Kidney (tissue), 14 donors: ENCODE results near the gene FBLN2. TPM values are rescaled to one million over a fixed set of nuclear protein-coding genes. Genes with fewer than 3 reads are reported as not detected.

Experiments used
- DNase-seq, 5 donors: peaks; one replicate each; pipeline ENCODE4 v3.0.0-alpha.2; 2013 to 2020
- FAIRE-seq: peaks from 2 replicates; lab custom pipeline; 2012; peaks lifted over from hg19 to GRCh38; lab: Jason Lieb, UNC
- H3K27ac ChIP-seq, 2 donors: one replicate each; pipeline ENCODE4 v1.7.0; 2013; ENCODE audit warnings: low read depth in 2 of 2, low read length in 2 of 2, inconsistent platforms in 1 of 2
- H3K27me3 ChIP-seq: one replicate; pipeline ENCODE4 v1.7.1; 2013; ENCODE audit warnings: low read length, inconsistent platforms; ENCODE audit not compliant: control insufficient read depth, insufficient read depth
- H3K36me3 ChIP-seq, 3 donors: one replicate each; pipeline versions ENCODE4 v1.7.0 to v1.7.1; 2013; ENCODE audit warnings: low read length in 3 of 3, control low read depth in 1 of 3, inconsistent platforms in 1 of 3; ENCODE audit not compliant: insufficient read depth in 3 of 3, control insufficient read depth in 2 of 3
- H3K4me1 ChIP-seq, 3 donors: one replicate each; pipeline versions ENCODE4 v1.7.0 to v1.7.1; 2013; ENCODE audit warnings: low read length in 3 of 3, inconsistent platforms in 1 of 3, low read depth in 1 of 3; ENCODE audit not compliant: control insufficient read depth in 2 of 3, insufficient read depth in 2 of 3
- H3K4me3 ChIP-seq, 3 donors: one replicate each; pipeline versions ENCODE4 v1.7.0 to v1.8.1; 2013; ENCODE audit warnings: low read length in 3 of 3, control low read depth in 1 of 3, inconsistent platforms in 1 of 3
- H3K9ac ChIP-seq, 3 donors: one replicate each; pipeline versions ENCODE4 v1.7.0 to v1.7.1; 2013; ENCODE audit warnings: low read length in 3 of 3, control low read depth in 1 of 3, inconsistent platforms in 1 of 3
- H3K9me3 ChIP-seq, 3 donors: one replicate each; pipeline versions ENCODE4 v1.7.0 to v1.7.1; 2013; ENCODE audit warnings: low read length in 3 of 3, control low read depth in 1 of 3, inconsistent platforms in 1 of 3; ENCODE audit not compliant: control insufficient read depth in 2 of 3, insufficient read depth in 1 of 3
- intact Hi-C: fragments of 100-400 bp; cut with DNase I; formaldehyde crosslinking; loops from one replicate; pipeline ENCODE4 v1.11.1; 2022
- polyA plus RNA-seq: library from polyadenylated mRNA; stranded (reverse); fragments of 350-450 nt; fragmentation: Illumina TruSeq; extraction: RNeasy Lipid Tissue Mini Kit (QIAGEN cat#74804); gene quantifications from one replicate; pipeline ENCODE4 v1.2.3, GENCODE V29; 2014; ENCODE audit warnings: low read depth, low replicate concordance; ENCODE audit not compliant: insufficient read depth
- total RNA-seq: library from RNA; stranded (reverse); fragmentation: NEBNext Ultra II Directional; extraction: Animal tissue kit (Norgen Biotek cat#: 25700); gene quantifications from one replicate; pipeline ENCODE4 v1.2.1, GENCODE V29; 2021
- TF ChIP-seq, protein P1 (sequence below): IDR thresholded peaks from 3 replicates; pipeline ENCODE4 v1.5.1; 2012; ENCODE audit warnings: mild to moderate bottlenecking, moderate library complexity, borderline replicate concordance; ENCODE audit not compliant: insufficient read depth; ENCODE audit errors: extremely low read depth
- donor health status: control.
- donor health status: control.
- donor health status: control.
- donor health status: control.
- donor health status: control.
- donor health status: DM: yes; HTN: yes; CAD: no.
- donor health status: Normal renal cell carcinoma (clear cell type).

FBLN2 gene
- total and polyA plus RNA-seq, 2 donors from 2014 or later: 3.2 to 43.4 TPM

DNA sequence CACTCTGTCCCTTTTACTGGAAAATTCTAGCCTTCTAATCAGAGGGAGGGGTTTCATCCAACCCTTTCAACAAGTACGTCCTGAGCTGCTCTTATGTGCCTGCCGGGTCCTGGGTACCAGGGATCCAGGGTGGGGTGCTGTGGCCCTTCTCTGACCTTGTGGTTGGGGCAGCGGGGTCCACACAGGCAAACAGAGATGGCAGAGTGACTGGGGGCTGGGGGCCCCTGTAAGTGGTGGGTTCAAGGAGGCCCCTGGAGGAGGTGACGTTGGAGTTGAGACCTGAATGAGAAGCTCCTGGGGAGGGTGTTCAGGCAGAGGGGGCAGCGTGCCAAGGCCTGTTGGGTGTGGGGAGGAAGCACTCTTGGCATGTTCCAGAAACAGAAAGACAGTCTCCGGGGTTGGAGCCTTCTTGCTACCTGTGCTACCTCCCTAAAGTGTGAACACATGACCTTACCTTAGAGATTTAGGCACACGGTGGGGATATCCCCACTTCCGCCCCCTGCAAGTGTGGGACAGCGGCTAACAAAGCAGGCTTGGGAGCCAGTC, 78.1 kb downstream of the FBLN2 start:
- Histone ChIP-seq H3K36me3 (no peaks in the 10 kb centered on the region), H3K4me3 (no peak overlapping the region), H3K9ac (no peak overlapping the region), H3K4me1 (no peaks in the 10 kb centered on the region), H3K27ac (no peak overlapping the region), H3K27me3 (no peaks in the 10 kb centered on the region), H3K9me3 (no peaks in the 10 kb centered on the region)
- no peak for FAIRE-seq
- peak in 1 of 5 donors; percentile 45 for DNase-seq
- intact Hi-C loops: no loop called here
- TF ChIP-seq, protein P1, sequence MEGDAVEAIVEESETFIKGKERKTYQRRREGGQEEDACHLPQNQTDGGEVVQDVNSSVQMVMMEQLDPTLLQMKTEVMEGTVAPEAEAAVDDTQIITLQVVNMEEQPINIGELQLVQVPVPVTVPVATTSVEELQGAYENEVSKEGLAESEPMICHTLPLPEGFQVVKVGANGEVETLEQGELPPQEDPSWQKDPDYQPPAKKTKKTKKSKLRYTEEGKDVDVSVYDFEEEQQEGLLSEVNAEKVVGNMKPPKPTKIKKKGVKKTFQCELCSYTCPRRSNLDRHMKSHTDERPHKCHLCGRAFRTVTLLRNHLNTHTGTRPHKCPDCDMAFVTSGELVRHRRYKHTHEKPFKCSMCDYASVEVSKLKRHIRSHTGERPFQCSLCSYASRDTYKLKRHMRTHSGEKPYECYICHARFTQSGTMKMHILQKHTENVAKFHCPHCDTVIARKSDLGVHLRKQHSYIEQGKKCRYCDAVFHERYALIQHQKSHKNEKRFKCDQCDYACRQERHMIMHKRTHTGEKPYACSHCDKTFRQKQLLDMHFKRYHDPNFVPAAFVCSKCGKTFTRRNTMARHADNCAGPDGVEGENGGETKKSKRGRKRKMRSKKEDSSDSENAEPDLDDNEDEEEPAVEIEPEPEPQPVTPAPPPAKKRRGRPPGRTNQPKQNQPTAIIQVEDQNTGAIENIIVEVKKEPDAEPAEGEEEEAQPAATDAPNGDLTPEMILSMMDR: no peak

DNA sequence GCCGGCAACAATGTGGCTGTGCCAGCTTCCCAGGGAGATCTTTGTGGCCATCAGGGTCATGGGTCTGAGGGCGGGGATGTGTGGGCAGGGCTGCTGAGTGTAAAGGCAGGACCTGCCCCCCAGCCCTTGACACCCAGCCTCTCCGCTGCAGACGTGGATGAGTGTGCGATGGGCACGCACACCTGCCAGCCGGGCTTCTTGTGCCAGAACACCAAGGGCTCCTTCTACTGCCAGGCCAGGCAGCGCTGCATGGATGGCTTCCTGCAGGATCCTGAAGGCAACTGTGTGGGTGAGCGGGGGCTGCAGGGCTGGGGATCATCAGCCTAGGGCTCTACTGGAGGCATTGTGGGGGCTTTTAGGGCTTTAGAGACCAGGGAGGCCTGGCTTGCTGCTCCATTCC, 78.8 kb downstream of the FBLN2 start:
- peak in 1 of 5 donors; percentile 59 for DNase-seq

DNA sequence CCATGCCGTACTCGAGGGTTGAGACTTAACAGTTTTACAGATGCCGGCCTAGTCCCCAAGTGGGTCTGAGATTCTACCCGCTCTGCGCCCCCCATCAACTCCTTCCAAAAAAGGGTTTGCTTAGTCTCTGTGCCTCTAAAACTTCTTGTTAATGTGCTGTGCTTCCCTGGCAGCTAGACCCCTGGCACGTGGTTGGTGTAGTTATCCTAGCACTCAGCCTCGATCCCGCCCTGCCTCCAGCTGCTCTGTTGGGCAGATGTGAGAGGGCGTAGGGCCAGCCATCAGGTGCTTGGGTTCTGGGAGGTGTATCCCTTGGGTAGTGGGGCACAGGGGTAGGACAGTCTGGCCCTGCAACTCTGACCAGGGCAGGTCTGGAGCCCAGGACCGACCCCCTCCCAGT, 79.5 kb downstream of the FBLN2 start:
- intact Hi-C loops: no loop called here
- no peaks in the 10 kb centered on the region for H3K27me3 ChIP-seq
- no peaks in the 10 kb centered on the region for H3K9me3 ChIP-seq
- DNase-seq (peak in 1 of 5 donors; percentile 45), FAIRE-seq (no peak)
- no peak overlapping the region for H3K4me3 ChIP-seq
- H3K4me1 ChIP-seq: no peaks in the 10 kb centered on the region
- H3K9ac ChIP-seq: no peak overlapping the region
- H3K27ac ChIP-seq: no peak overlapping the region
- H3K36me3 ChIP-seq: no peaks in the 10 kb centered on the region
- TF ChIP-seq, protein P1: no peak

More for the DNA sequence above, 78.8 kb downstream of the FBLN2 start:
- Histone ChIP-seq H3K9me3 (no peaks in the 10 kb centered on the region), H3K27me3 (no peaks in the 10 kb centered on the region), H3K4me3 (no peak overlapping the region), H3K9ac (no peak overlapping the region), H3K4me1 (no peaks in the 10 kb centered on the region), H3K27ac (no peak overlapping the region), H3K36me3 (no peaks in the 10 kb centered on the region)
- intact Hi-C loops: no loop called here
- FAIRE-seq: no peak
- TF ChIP-seq, protein P1: no peak
